Common myeloid progenitor, CD34-positive (primary cell): ENCODE results near the gene SLTM.
"Not testable (repeated sequence)": the region's sequence is repeated elsewhere in the genome, so short reads cannot be mapped to it uniquely, and the experiment has no call there.

Experiments used
- CTCF ChIA-PET: fragments of 350-600 bp; sonication (Branson Sonifier 250); formaldehyde crosslinking; loops from one replicate; lab custom pipeline; 2021; ENCODE audit warnings: antibody characterized with exemption; lab: Charles Lee
- POLR2A ChIA-PET: fragments of 350-600 bp; sonication (Branson Sonifier 250); formaldehyde crosslinking; loops from one replicate; lab custom pipeline; 2021; ENCODE audit warnings: antibody characterized with exemption; lab: Charles Lee
- DNase-seq, 3 donors: peaks; one replicate each; pipeline versions ENCODE4 v3.0.0 to v3.0.0-alpha.2; 2013
- H3K27ac ChIP-seq, 2 experiments: 1 replicate in 1 of 2; 2 replicates in 1 of 2; pipeline ENCODE4 v1.7.0; 2013; ENCODE audit warnings: inconsistent platforms in 2 of 2, low read length in 2 of 2, mild to moderate bottlenecking in 2 of 2, low read depth in 1 of 2, moderate library complexity in 1 of 2; ENCODE audit not compliant: severe bottlenecking in 2 of 2, insufficient read depth in 1 of 2, poor library complexity in 1 of 2
- H3K27me3 ChIP-seq, 5 experiments: replicated peaks in 2 of 5; 1 replicate in 3 of 5; 2 replicates in 2 of 5; pipeline versions ENCODE4 v1.6.1 to v1.7.0; 2013; ENCODE audit warnings: low read length in 4 of 5, mild to moderate bottlenecking in 2 of 5, moderate library complexity in 2 of 5, inconsistent platforms in 1 of 5; ENCODE audit not compliant: insufficient read depth in 5 of 5, control insufficient read depth in 4 of 5
- H3K36me3 ChIP-seq, 4 experiments: 1 replicate in 2 of 4; 2 replicates in 2 of 4; pipeline versions ENCODE4 v1.6.1 to v1.7.0; 2013; ENCODE audit warnings: low read length in 3 of 4, control low read depth in 1 of 4, mild to moderate bottlenecking in 1 of 4; ENCODE audit not compliant: control insufficient read depth in 4 of 4, insufficient read depth in 4 of 4
- H3K4me1 ChIP-seq, 4 experiments: 1 replicate in 3 of 4; 2 replicates in 1 of 4; pipeline versions ENCODE4 v1.6.1 to v1.7.1; 2013; ENCODE audit warnings: low read length in 3 of 4, mild to moderate bottlenecking in 3 of 4, control low read depth in 1 of 4, inconsistent platforms in 1 of 4, moderate library complexity in 1 of 4; ENCODE audit not compliant: control insufficient read depth in 4 of 4, insufficient read depth in 4 of 4; ENCODE audit errors: control extremely low read depth in 1 of 4
- H3K4me3 ChIP-seq, 7 experiments: 1 replicate in 4 of 7; 2 replicates in 3 of 7; pipeline versions ENCODE4 v1.5.1 to v1.7.0; 2013; ENCODE audit warnings: mild to moderate bottlenecking in 7 of 7, low read length in 6 of 7, moderate library complexity in 6 of 7, inconsistent platforms in 2 of 7, low read depth in 2 of 7, control low read depth in 1 of 7; ENCODE audit not compliant: insufficient read depth in 4 of 7, control insufficient read depth in 1 of 7; ENCODE audit errors: extremely low read depth in 1 of 7
- H3K9me3 ChIP-seq, 5 experiments: 1 replicate in 4 of 5; 2 replicates in 1 of 5; pipeline versions ENCODE4 v1.6.1 to v1.7.1; 2013; ENCODE audit warnings: low read length in 4 of 5, mild to moderate bottlenecking in 2 of 5, inconsistent platforms in 1 of 5, low read depth in 1 of 5, moderate library complexity in 1 of 5; ENCODE audit not compliant: control insufficient read depth in 4 of 5, insufficient read depth in 2 of 5; ENCODE audit errors: control extremely low read depth in 1 of 5
- WGBS: methylation state at CpG from one replicate; pipeline ENCODE4 v1.1.5; 2013; ENCODE audit not compliant: insufficient coverage; 5-methylcytosine and 5-hydroxymethylcytosine counted together

The SLTM gene

GRCh38 chr15:58909616-58910015, 23.9 kb downstream of the SLTM start:
- no peaks in the 10 kb centered on the region for H3K27me3 ChIP-seq
- ChIA-PET CTCF (no interaction called here), POLR2A (interaction anchor here (0.6 kb wide), 1 partner anchor 10 kb away, joined by 3 read pairs; no protein-coding TSS in a partner anchor)
- no peaks in the 10 kb centered on the region for H3K9me3 ChIP-seq
- no peak for DNase-seq
- H3K4me3 ChIP-seq = no peak overlapping the region
- peaks cover 16 to 61% (median 35%) of the 10 kb centered on the region in 4 experiments for H3K36me3 ChIP-seq
- H3K27ac ChIP-seq = no peak overlapping the region
- WGBS = no CpG with 5 or more reads among the region's 1 CpG
- no peaks in the 10 kb centered on the region for H3K4me1 ChIP-seq

GRCh38 chr15:58908550-58909309, 24.7 kb downstream of the SLTM start:
- DNase-seq = no peak
- POLR2A ChIA-PET = no interaction called here
- no peak overlapping the region for H3K4me3 ChIP-seq
- peaks cover 7 to 56% (median 32%) of the 10 kb centered on the region in 4 experiments for H3K36me3 ChIP-seq
- H3K4me1 ChIP-seq = no peaks in the 10 kb centered on the region
- H3K27me3 ChIP-seq = no peaks in the 10 kb centered on the region
- no peaks in the 10 kb centered on the region for H3K9me3 ChIP-seq
- no CpG with 5 or more reads among the region's 6 CpGs for WGBS
- CTCF ChIA-PET = no interaction called here
- H3K27ac ChIP-seq = no peak overlapping the region

GRCh38 chr15:58900631-58901030, 32.8 kb downstream of the SLTM start:
- Histone ChIP-seq H3K4me1 (no peaks in the 10 kb centered on the region), H3K27ac (no peak overlapping the region), H3K27me3 (no peaks in the 10 kb centered on the region), H3K36me3 (peaks cover 9 to 56% (median 38%) of the 10 kb centered on the region in 4 experiments), H3K9me3 (no peaks in the 10 kb centered on the region), H3K4me3 (no peak overlapping the region)
- DNase-seq = no peak
- ChIA-PET CTCF (no interaction called here), POLR2A (interaction anchor here (0.9 kb wide), 1 partner anchor 9 kb away, joined by 3 read pairs; no protein-coding TSS in a partner anchor)
- 100% methylated on average over 2 of the region's 3 CpGs for WGBS

GRCh38 chr15:58898150-58898680, 35.3 kb downstream of the SLTM start:
- WGBS = no CpG with 5 or more reads among the region's 1 CpG
- Histone ChIP-seq H3K36me3 (peaks cover 21 to 71% (median 55%) of the 10 kb centered on the region in 4 experiments), H3K4me1 (no peaks in the 10 kb centered on the region), H3K27ac (no peak overlapping the region), H3K27me3 (no peaks in the 10 kb centered on the region), H3K9me3 (no peaks in the 10 kb centered on the region), H3K4me3 (no peak overlapping the region)
- POLR2A ChIA-PET = no interaction called here
- DNase-seq = no peak
- CTCF ChIA-PET = no interaction called here

GRCh38 chr15:58889363-58889762, 44.1 kb downstream of the SLTM start:
- Histone ChIP-seq H3K27ac (no peak overlapping the region), H3K36me3 (peaks cover 44 to 90% (median 67%) of the 10 kb centered on the region in 4 experiments), H3K4me1 (no peaks in the 10 kb centered on the region), H3K9me3 (no peaks in the 10 kb centered on the region), H3K4me3 (no peak overlapping the region), H3K27me3 (no peaks in the 10 kb centered on the region)
- 100% methylated on average over 1 of the region's 7 CpGs for WGBS
- peak in 1 of 3 donors; percentile 2 for DNase-seq
- POLR2A ChIA-PET = no interaction called here
- CTCF ChIA-PET = no interaction called here

GRCh38 chr15:58886921-58887320, 46.6 kb downstream of the SLTM start:
- no peak for DNase-seq
- CTCF ChIA-PET = interaction anchor here (1.0 to 1.4 kb wide), 3 partner anchors 14 to 29 kb away, joined by 3 read pairs; no protein-coding TSS in a partner anchor
- Histone ChIP-seq H3K4me1 (no peaks in the 10 kb centered on the region), H3K27me3 (no peaks in the 10 kb centered on the region), H3K4me3 (no peak overlapping the region), H3K36me3 (peaks cover 41 to 88% (median 65%) of the 10 kb centered on the region in 4 experiments), H3K27ac (no peak overlapping the region), H3K9me3 (no peaks in the 10 kb centered on the region)
- POLR2A ChIA-PET = interaction anchor here (0.5 kb wide), 1 partner anchor 43 kb away, joined by 4 read pairs; no protein-coding TSS in a partner anchor
- 99% methylated on average over 11 of the region's 12 CpGs for WGBS

- H3K27ac ChIP-seq, DNase-seq, H3K4me1 ChIP-seq, H3K27me3 ChIP-seq, H3K9me3 ChIP-seq, CTCF ChIA-PET, H3K4me3 ChIP-seq: not testable (repeated sequence)
- WGBS = 100% methylated on average over 1 of the region's 3 CpGs
- peaks cover 27 to 93% (median 66%) of the 10 kb centered on the region in 4 experiments for H3K36me3 ChIP-seq
- POLR2A ChIA-PET = interaction anchor here (0.7 kb wide), 1 partner anchor 474 kb away, joined by 4 read pairs; no protein-coding TSS in a partner anchor
Measured at GRCh38 chr15:58883926-58884325, 49.6 kb downstream of the SLTM start.
